HepG2 (cell line): ENCODE measurements around the gene HHIPL2. TPM values are rescaled to one million over a fixed set of nuclear protein-coding genes. Genes with fewer than 3 reads are reported as not detected.

Source experiments
- AHR ChIP-seq: IDR thresholded peaks from 2 replicates; pipeline ENCODE4 v1.6.1; 2018; ENCODE audit warnings: missing genetic modification reagents, missing compliant biosample characterization
- CREB3 ChIP-seq: sonication (generic); formaldehyde crosslinking; IDR thresholded peaks from 2 replicates; pipeline ENCODE4 v1.5.0; 2020; ENCODE audit warnings: missing genetic modification reagents
- CREM ChIP-seq, 2 experiments: sonication (generic) in 1 of 2; formaldehyde crosslinking in 1 of 2; IDR thresholded peaks; 2 replicates each; pipeline versions ENCODE4 v1.4.0 to v1.6.1; 2016 to 2020; ENCODE audit warnings: antibody characterized with exemption in 1 of 2, mild to moderate bottlenecking in 1 of 2, missing genetic modification reagents in 1 of 2
- DMAP1 ChIP-seq: IDR thresholded peaks from 2 replicates; pipeline ENCODE4 v1.6.1; 2016
- GATAD1 ChIP-seq: IDR thresholded peaks from 2 replicates; pipeline ENCODE4 v1.6.1; 2016; ENCODE audit warnings: missing genetic modification reagents, missing compliant biosample characterization
- KLF6 ChIP-seq: IDR thresholded peaks from 2 replicates; pipeline ENCODE4 v1.8.0; 2016; ENCODE audit warnings: missing biosample characterization, missing genetic modification reagents
- MED1 ChIP-seq: sonication (generic); formaldehyde crosslinking; IDR thresholded peaks from 2 replicates; pipeline ENCODE4 v1.4.0; 2020; ENCODE audit warnings: missing genetic modification reagents
- RXRA ChIP-seq: sonication (generic); formaldehyde crosslinking; IDR thresholded peaks from 2 replicates; pipeline ENCODE4 v1.5.1; 2020; ENCODE audit warnings: missing genetic modification reagents
- TARDBP ChIP-seq: sonication (generic); formaldehyde crosslinking; IDR thresholded peaks from 2 replicates; pipeline ENCODE4 v1.8.0; 2022; ENCODE audit warnings: mild to moderate bottlenecking, missing genetic modification reagents
- TBL1XR1 ChIP-seq: fragments of 150-350 bp; IDR thresholded peaks from 2 replicates; pipeline ENCODE4 v1.6.1; 2014; ENCODE audit warnings: borderline replicate concordance, low read length; ENCODE audit not compliant: partially characterized antibody
- ZBTB3 ChIP-seq: sonication (generic); formaldehyde crosslinking; IDR thresholded peaks from 2 replicates; pipeline ENCODE4 v1.4.0; 2020; ENCODE audit warnings: low read depth, mild to moderate bottlenecking, moderate library complexity, missing genetic modification reagents, borderline replicate concordance
- ZNF10 ChIP-seq: sonication (generic); formaldehyde crosslinking; IDR thresholded peaks from 2 replicates; pipeline ENCODE4 v1.4.0; 2020; ENCODE audit warnings: mild to moderate bottlenecking, low read depth, missing genetic modification reagents, borderline replicate concordance
- ZNF24 ChIP-seq: fragments of 450-650 bp; IDR thresholded peaks from 2 replicates; pipeline ENCODE4 v1.6.1; 2017; ENCODE audit warnings: antibody characterized with exemption, mild to moderate bottlenecking
- ZNF276 ChIP-seq: sonication (generic); formaldehyde crosslinking; IDR thresholded peaks from 2 replicates; pipeline ENCODE4 v1.4.0; 2020; ENCODE audit warnings: mild to moderate bottlenecking, low read depth, missing genetic modification reagents
- ZNF414 ChIP-seq: sonication (generic); formaldehyde crosslinking; IDR thresholded peaks from 2 replicates; pipeline ENCODE4 v1.5.0; 2020; ENCODE audit warnings: missing genetic modification reagents
- ZNF431 ChIP-seq: sonication (generic); formaldehyde crosslinking; IDR thresholded peaks from 2 replicates; pipeline ENCODE4 v1.9.0; 2022; ENCODE audit warnings: missing genetic modification reagents, low read depth, mild to moderate bottlenecking, borderline replicate concordance
- ZNF547 ChIP-seq: sonication (generic); formaldehyde crosslinking; IDR thresholded peaks from 2 replicates; pipeline ENCODE4 v1.5.1; 2020; ENCODE audit warnings: mild to moderate bottlenecking, missing genetic modification reagents
- ZNF614 ChIP-seq: IDR thresholded peaks from 2 replicates; pipeline ENCODE4 v1.6.1; 2018; ENCODE audit warnings: missing biosample characterization, missing genetic modification reagents, inconsistent platforms, borderline replicate concordance
- ZNF646 ChIP-seq: sonication (generic); formaldehyde crosslinking; IDR thresholded peaks from 2 replicates; pipeline ENCODE4 v1.9.0; 2021; ENCODE audit warnings: mild to moderate bottlenecking, missing genetic modification reagents
- ZSCAN25 ChIP-seq: sonication (generic); formaldehyde crosslinking; IDR thresholded peaks from 2 replicates; pipeline ENCODE4 v1.8.0; 2022; ENCODE audit warnings: mild to moderate bottlenecking, missing genetic modification reagents
- polyA plus RNA-seq, 8 experiments: library from polyadenylated mRNA; depleted of rRNA in 3 of 8; stranded (reverse) in 7 of 8; unstranded in 1 of 8; fragments of >200 nt; fragmentation: Illumina TruSeq in 4 of 8; extraction: Trizol in 4 of 8; gene quantifications; 2 replicates each; pipeline versions ENCODE4 v1.2.1 to v1.2.3, GENCODE V29; 2011 to 2016; ENCODE audit warnings: low read depth in 4 of 8, missing spikeins in 1 of 8, mixed read lengths in 1 of 8; ENCODE audit not compliant: insufficient read depth in 1 of 8
- total RNA-seq, 5 experiments: library from RNA; depleted of rRNA; stranded (reverse); fragments of >200 nt; fragmentation: Illumina TruSeq; extraction: Trizol; gene quantifications; 2 replicates each; pipeline ENCODE4 v1.2.3, GENCODE V29; 2016; ENCODE audit warnings: low read depth in 1 of 5

The HHIPL2 gene
- total and polyA plus RNA-seq, 2 of the 13 experiments (the other 11 are each of a cell fraction or from before 2014, with no cell fraction given) = 0.53 to 1.3 TPM

- TF ChIP-seq ZNF276 (no peak), ZNF414 (CRISPR knock-in tag) (no peak; the same call in 1 of the 2 replicates), CREM (IDR thresholded peaks at IDR 0.05) (peak; percentile 56; the same call in 1 of the 2 replicates), CREM (CRISPR knock-in tag; IDR thresholded peaks at IDR 0.05) (no peak), ZNF24 (no peak), TBL1XR1 (no peak), ZNF646 (CRISPR knock-in tag) (no peak), ZNF614 (CRISPR knock-in tag) (no peak), TARDBP (CRISPR knock-in tag) (peak; percentile 56; the same call in 1 of the 2 replicates), KLF6 (CRISPR knock-in tag) (peak; percentile 55; the same call in 1 of the 2 replicates), AHR (CRISPR knock-in tag) (no peak), DMAP1 (CRISPR knock-in tag) (peak; percentile 77; the same call in 1 of the 2 replicates), GATAD1 (peak; percentile 90), MED1 (CRISPR knock-in tag) (no peak; the same call in 1 of the 2 replicates), ZSCAN25 (CRISPR knock-in tag) (no peak), ZNF547 (CRISPR knock-in tag) (no peak), ZBTB3 (CRISPR knock-in tag) (no peak), ZNF431 (CRISPR knock-in tag) (no peak), CREB3 (CRISPR knock-in tag) (no peak), ZNF10 (CRISPR knock-in tag) (no peak), RXRA (CRISPR knock-in tag) (peak; percentile 77)
These were observed 41.8 kb upstream of the HHIPL2 start, which contains the start of gene TAF1A (continued) for GRCh38 chr1:222589462-222590302.
